ENCODE measurements around the gene ZNF385A. TPM values are rescaled to one million over a fixed set of nuclear protein-coding genes. Genes with fewer than 3 reads are reported as not detected.

ZNF385A gene
- polyA plus RNA-seq, 1 donor, result 4.7 TPM

DNA sequence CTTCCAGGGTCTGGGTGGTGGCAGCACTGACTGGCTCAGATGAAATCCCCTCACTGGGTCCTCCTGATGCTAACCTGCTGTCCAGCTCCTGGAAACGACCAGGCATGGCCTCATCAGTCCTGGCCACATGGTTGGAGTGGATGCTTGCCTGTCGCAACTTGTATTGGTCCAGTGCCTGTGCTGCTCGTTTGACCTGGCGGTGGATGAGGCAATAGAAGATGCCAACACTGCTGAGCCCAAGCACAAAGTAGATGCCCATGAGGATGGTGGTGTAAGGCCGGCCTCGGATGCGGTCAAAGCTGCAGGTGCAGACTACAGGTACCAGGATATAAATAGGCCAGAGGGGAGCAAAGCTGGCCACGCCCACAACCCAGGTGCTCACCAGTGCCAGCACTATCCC lies 21.5 kb downstream of the ZNF385A start:
- no CpG with 5 or more reads among the region's 8 CpGs for WGBS (ENCODE audit: insufficient coverage, low lambda C conversion rate)
- no peaks in the 10 kb centered on the region for H3K9me3 ChIP-seq (ENCODE audit: control insufficient read depth, low read depth, low read length)
- H3K4me1 ChIP-seq (ENCODE audit: control insufficient read depth, insufficient read depth, low read length), result peaks cover 15% of the 10 kb centered on the region
- H3K36me3 ChIP-seq (ENCODE audit: control insufficient read depth, insufficient read depth, low read length), result no peaks in the 10 kb centered on the region
- H3K4me3 ChIP-seq (ENCODE audit: low read length), result no peak overlapping the region
- no peak for DNase-seq
- no peak overlapping the region for H3K27ac ChIP-seq (ENCODE audit: low read length)
- no peaks in the 10 kb centered on the region for H3K27me3 ChIP-seq (ENCODE audit: control insufficient read depth, insufficient read depth, low read length)

DNA sequence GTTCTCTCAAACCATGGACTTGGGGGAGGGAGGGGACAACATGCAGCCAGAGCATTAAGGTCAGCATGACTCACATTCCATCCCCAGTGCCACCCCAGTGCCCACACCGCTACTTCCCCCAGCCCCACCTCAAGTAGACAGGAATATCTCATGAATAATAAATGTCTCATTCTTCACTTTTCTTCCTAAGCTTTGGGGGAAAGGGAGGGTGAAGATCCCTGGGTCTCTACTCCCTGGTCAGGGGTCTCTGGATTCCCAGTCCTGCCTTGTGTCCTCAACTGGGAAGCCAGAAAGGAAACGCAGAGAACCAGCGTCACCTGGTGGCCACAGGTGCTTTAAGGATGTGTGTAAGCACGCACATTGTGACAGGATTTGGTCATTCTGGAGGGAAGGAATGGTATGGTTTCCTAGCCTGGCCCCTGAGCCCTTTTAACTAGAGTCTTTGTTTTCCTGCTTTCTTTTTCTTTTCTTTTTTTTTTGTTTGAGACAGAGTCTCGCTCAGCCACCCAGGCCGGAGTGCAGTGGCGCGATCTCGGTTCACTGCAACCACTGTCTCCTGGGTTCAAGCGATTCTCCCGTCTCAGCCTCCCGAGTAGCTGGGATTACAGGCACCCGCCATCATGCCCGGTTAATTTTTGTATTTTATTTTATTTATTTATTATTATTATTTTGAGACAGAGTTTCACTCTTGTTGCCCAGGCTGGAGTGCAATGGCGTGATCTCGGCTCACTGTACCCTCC lies 23.6 kb downstream of the ZNF385A start:
- Histone ChIP-seq H3K4me3 (ENCODE audit: low read length) (no peak overlapping the region), H3K9me3 (ENCODE audit: control insufficient read depth, low read depth, low read length) (no peaks in the 10 kb centered on the region), H3K36me3 (ENCODE audit: control insufficient read depth, insufficient read depth, low read length) (no peaks in the 10 kb centered on the region), H3K4me1 (ENCODE audit: control insufficient read depth, insufficient read depth, low read length) (peaks cover 16% of the 10 kb centered on the region), H3K27ac (ENCODE audit: low read length) (no peak overlapping the region), H3K27me3 (ENCODE audit: control insufficient read depth, insufficient read depth, low read length) (no peaks in the 10 kb centered on the region)
- DNase-seq, result peak; percentile 68 to 72
- 71% methylated on average over 6 of the region's 16 CpGs for WGBS (ENCODE audit: insufficient coverage, low lambda C conversion rate)

DNA sequence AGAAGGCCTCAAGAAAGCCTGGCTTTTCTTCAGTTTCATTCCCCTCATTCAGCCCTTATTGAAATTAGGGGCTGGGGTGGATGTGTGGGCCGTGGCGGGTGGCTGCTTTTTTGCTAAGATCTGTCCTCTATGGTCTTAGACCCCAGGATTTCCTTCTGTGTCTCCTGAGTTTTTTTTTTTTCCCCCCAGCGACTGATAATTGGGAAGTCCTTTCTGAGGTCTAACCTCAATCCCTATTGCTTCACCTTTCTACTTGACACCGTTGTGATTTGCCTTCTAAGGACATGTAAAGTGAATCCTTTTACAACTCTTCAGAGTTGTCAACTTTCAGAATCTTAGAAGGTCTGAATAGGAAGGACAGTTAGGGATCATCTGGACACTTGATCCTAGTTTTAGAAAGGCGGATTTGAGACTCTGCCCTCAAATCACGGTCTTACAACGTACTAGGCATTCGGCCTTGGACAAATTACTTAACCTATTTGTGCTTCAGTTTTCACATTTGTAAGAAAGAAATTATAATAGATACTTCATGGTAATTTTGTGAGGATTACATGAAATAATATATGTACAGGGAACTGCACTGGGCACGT lies 24.7 kb downstream of the ZNF385A start:
- H3K4me1 ChIP-seq (ENCODE audit: control insufficient read depth, insufficient read depth, low read length), result peaks cover 16% of the 10 kb centered on the region
- peak overlapping the region; percentile 66 for H3K27ac ChIP-seq (ENCODE audit: low read length)
- H3K27me3 ChIP-seq (ENCODE audit: control insufficient read depth, insufficient read depth, low read length), result no peaks in the 10 kb centered on the region
- DNase-seq, result no peak
- peak overlapping the region; percentile 64 for H3K4me3 ChIP-seq (ENCODE audit: low read length)
- 72% methylated on average over 2 of the region's 9 CpGs for WGBS (ENCODE audit: insufficient coverage, low lambda C conversion rate)
- no peaks in the 10 kb centered on the region for H3K36me3 ChIP-seq (ENCODE audit: control insufficient read depth, insufficient read depth, low read length)
- H3K9me3 ChIP-seq (ENCODE audit: control insufficient read depth, low read depth, low read length), result no peaks in the 10 kb centered on the region

DNA sequence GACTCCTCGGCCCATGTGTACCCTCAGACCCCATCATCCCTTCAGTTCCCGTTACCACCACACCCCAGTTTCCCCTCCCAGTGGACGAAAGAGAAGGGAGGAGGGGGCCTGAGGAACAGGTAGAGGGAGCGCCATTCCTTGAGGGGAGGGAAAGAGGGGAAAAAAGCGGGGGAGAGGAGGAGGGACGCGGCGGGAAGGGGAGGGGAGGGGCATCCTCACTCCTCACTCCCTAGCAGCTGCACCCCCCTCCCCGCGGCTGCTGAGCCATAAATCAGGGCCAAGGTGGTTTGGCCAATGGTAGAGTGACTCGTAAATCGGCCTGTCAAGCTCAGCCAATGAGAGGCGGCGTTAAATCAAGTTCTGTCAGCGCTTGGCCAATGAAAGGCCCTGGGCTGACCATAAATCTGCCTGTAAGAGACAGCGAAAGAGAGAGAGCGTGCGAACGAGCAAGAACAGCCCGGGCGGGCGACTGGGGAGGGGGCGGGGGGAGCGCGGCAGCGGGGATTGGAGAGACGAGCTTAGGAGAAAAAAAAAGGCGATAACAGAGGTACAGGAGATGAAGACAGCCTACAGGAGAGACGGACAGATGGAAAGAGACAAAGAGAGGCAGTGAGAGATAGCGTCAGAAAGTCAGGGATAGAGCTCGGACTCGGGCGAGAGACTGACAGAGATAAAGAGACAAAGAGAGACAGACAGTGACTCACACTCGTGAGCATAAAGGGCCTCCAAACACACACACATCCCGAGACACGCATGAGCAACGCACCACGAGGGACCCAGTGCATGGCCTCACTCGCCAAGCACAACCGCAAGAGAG lies 25.4 kb downstream of the ZNF385A start:
- no peaks in the 10 kb centered on the region for H3K27me3 ChIP-seq (ENCODE audit: control insufficient read depth, insufficient read depth, low read length)
- no peaks in the 10 kb centered on the region for H3K9me3 ChIP-seq (ENCODE audit: control insufficient read depth, low read depth, low read length)
- peak overlapping the region; percentile 66 for H3K27ac ChIP-seq (ENCODE audit: low read length)
- peak overlapping the region; percentile 64 for H3K4me3 ChIP-seq (ENCODE audit: low read length)
- no peaks in the 10 kb centered on the region for H3K36me3 ChIP-seq (ENCODE audit: control insufficient read depth, insufficient read depth, low read length)
- peak; percentile 97 to 99 for DNase-seq
- WGBS (ENCODE audit: insufficient coverage, low lambda C conversion rate), result 0% methylated on average over 1 of the region's 40 CpGs
- peaks cover 16% of the 10 kb centered on the region for H3K4me1 ChIP-seq (ENCODE audit: control insufficient read depth, insufficient read depth, low read length)

DNA sequence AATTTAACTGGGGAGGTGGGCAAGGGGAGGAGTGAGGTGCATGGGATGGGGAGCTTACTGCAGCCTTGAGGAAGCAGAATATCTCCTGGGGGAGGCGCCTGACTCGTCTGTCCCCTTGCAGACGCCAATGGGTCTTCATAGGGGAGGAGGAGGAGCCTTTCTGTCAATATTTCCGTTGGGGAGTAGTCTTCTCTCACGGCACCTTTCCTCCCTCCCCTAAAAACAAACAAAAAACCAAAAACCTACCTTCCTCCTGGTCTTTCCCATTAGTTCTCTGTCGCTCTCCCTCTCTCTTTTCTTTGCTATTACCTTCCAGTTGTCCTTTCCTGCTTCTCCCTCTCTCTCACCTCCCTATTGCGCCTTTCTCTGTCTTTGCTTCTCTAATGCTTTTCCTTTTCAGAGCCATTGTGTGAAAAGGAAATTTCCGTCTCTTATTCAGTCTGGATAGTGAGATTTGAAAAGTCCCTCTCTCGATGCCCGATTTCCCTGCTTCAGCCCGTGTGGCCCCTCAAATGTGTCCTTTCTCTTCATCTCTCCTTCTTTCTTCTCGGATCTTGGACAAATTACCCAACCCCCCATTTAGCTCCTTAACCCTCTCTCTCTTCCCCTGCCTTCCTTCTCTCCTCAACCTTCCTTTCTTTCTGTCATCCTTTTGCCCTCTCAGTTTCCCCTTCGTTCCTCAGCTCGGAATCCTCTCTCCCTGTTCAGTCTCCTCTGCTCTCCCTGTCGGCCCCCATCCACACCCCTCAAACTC lies 26.2 kb downstream of the ZNF385A start:
- 14% methylated on average over 5 of the region's 15 CpGs for WGBS (ENCODE audit: insufficient coverage, low lambda C conversion rate)
- no peak for DNase-seq

DNA sequence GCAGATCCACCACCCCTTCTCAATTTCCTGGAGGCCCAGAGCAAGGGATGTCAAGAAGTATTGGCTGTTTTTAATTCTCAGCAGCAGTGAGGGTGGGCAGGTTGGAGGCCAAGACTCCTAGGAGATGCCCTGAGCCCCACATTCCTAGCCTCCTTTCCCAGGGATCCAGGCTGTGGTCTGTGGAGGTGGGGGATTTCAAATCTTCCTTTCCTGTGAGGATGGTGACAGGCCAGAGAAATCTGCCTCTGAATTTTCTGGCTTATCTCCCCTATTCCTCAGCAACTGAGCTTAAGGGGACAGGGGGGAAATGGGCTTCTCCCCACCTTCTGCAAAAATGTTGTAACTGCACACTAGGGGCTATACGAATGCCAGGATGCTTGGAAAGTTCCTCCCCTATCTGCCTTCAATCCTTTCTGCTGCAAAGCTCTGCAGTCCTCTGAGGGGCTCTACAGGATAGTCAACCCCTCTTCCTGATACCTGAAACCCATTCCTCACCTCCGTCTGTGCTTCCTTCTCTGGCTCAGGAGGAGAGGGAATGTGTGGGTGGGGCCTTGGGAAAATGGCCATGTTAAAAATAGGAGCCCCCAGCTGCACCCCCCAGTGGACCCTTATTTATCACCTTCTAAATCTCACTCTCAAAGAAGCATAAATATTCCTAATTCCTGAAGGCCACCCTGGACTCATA lies 26.9 kb downstream of the ZNF385A start:
- no peaks in the 10 kb centered on the region for H3K27me3 ChIP-seq (ENCODE audit: control insufficient read depth, insufficient read depth, low read length)
- peak overlapping the region; percentile 11 for H3K27ac ChIP-seq (ENCODE audit: low read length)
- H3K9me3 ChIP-seq (ENCODE audit: control insufficient read depth, low read depth, low read length), result no peaks in the 10 kb centered on the region
- WGBS (ENCODE audit: insufficient coverage, low lambda C conversion rate), result no CpG with 5 or more reads among the region's 2 CpGs
- DNase-seq, result no peak
- no peaks in the 10 kb centered on the region for H3K36me3 ChIP-seq (ENCODE audit: control insufficient read depth, insufficient read depth, low read length)
- H3K4me3 ChIP-seq (ENCODE audit: low read length), result no peak overlapping the region
- H3K4me1 ChIP-seq (ENCODE audit: control insufficient read depth, insufficient read depth, low read length), result peaks cover 17% of the 10 kb centered on the region

More for the DNA sequence above, 26.2 kb downstream of the ZNF385A start:
- H3K27me3 ChIP-seq (ENCODE audit: control insufficient read depth, insufficient read depth, low read length), result no peaks in the 10 kb centered on the region
- peak overlapping the region; percentile 64 for H3K4me3 ChIP-seq (ENCODE audit: low read length)
- H3K36me3 ChIP-seq (ENCODE audit: control insufficient read depth, insufficient read depth, low read length), result no peaks in the 10 kb centered on the region
- no peaks in the 10 kb centered on the region for H3K9me3 ChIP-seq (ENCODE audit: control insufficient read depth, low read depth, low read length)
- peaks cover 16% of the 10 kb centered on the region for H3K4me1 ChIP-seq (ENCODE audit: control insufficient read depth, insufficient read depth, low read length)
- H3K27ac ChIP-seq (ENCODE audit: low read length), result peak overlapping the region; percentile 66

DNA sequence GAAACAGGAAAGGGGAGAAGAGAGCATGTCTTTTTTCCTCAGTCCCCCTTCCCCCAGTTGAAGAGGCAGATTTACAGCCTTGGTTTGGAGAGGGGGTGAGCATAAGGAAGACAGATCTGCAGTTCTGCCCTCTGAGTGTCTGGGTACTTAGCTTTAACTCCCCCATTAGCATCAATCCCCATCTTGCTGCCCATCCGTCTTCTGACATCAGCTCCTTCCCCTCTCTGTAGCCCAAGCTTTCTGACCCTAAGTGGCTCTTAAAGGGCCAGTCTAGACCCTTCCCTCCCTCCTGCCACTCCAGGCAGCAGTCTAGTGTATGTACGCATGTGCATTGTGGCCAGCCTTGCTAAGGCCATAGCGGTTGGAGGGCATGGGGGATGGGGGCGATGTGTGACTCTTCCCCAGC lies 27.6 kb downstream of the ZNF385A start:
- peak overlapping the region; percentile 11 for H3K27ac ChIP-seq (ENCODE audit: low read length)
- no CpG with 5 or more reads among the region's 4 CpGs for WGBS (ENCODE audit: insufficient coverage, low lambda C conversion rate)
- no peaks in the 10 kb centered on the region for H3K27me3 ChIP-seq (ENCODE audit: control insufficient read depth, insufficient read depth, low read length)
- H3K36me3 ChIP-seq (ENCODE audit: control insufficient read depth, insufficient read depth, low read length), result peaks cover 3% of the 10 kb centered on the region
- H3K9me3 ChIP-seq (ENCODE audit: control insufficient read depth, low read depth, low read length), result no peaks in the 10 kb centered on the region
- H3K4me1 ChIP-seq (ENCODE audit: control insufficient read depth, insufficient read depth, low read length), result peaks cover 21% of the 10 kb centered on the region
- no peak overlapping the region for H3K4me3 ChIP-seq (ENCODE audit: low read length)
- DNase-seq, result no peak

DNA sequence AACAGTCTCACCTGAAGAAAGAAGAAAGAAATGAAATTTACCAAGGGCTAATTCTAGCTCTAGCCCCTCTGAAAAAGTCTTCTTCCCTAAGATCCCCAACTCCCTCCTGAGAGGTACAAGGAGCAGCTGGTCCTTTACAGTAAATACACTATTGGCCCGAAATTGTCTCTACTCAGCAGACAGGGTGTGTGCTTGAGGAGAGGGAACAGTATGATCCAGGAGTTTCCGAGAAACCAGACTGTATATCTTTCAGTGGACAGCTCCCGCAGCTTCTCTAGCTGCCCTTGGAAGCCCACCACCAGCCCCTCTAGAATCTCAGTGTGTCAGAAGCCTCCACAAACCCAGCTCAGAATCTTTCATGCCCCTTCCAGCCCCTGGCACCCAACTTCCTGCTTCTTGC lies 28.3 kb downstream of the ZNF385A start:
- Histone ChIP-seq H3K4me3 (ENCODE audit: low read length) (no peak overlapping the region), H3K9me3 (ENCODE audit: control insufficient read depth, low read depth, low read length) (no peaks in the 10 kb centered on the region), H3K36me3 (ENCODE audit: control insufficient read depth, insufficient read depth, low read length) (peaks cover 7% of the 10 kb centered on the region), H3K4me1 (ENCODE audit: control insufficient read depth, insufficient read depth, low read length) (peaks cover 21% of the 10 kb centered on the region), H3K27ac (ENCODE audit: low read length) (no peak overlapping the region), H3K27me3 (ENCODE audit: control insufficient read depth, insufficient read depth, low read length) (no peaks in the 10 kb centered on the region)
- no CpG with 5 or more reads among the region's 3 CpGs for WGBS (ENCODE audit: insufficient coverage, low lambda C conversion rate)
- no peak for DNase-seq

DNA sequence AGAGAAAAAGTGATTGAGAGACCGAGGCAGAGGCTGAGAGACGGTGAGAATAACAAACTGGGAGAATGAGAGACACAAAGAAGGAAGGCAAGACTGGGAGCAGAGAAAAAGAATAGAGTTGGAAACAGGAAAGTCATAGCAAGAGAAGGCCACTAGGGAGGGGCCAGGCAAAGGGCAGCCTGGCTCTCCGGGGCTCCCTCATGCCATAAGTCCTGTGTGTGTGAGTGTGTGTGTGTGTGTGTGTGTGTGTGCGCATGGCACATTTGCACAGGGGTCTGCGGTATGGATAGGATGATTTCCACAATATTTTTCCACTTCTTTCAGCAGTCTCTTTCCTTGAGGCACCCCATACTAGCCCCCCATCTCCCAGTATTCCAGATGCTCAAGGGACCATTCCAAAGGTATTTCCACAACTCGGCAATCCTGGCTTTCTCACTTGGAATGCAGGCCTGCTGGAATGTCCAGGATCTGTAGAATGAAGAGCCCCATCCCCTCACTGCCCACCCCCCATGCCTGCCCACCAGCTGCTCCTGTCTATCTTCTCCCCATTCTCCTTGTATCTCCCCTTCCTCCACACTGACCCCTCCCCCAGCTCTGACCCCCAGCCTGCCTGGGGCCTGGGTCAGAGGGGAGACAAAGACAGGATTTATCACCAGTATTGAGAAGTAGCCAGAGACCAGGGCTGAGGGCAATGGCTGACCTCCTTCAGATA lies 29.3 kb downstream of the ZNF385A start:
- Histone ChIP-seq H3K27me3 (ENCODE audit: control insufficient read depth, insufficient read depth, low read length) (no peaks in the 10 kb centered on the region), H3K36me3 (ENCODE audit: control insufficient read depth, insufficient read depth, low read length) (peaks cover 17% of the 10 kb centered on the region), H3K4me3 (ENCODE audit: low read length) (no peak overlapping the region), H3K27ac (ENCODE audit: low read length) (no peak overlapping the region), H3K9me3 (ENCODE audit: control insufficient read depth, low read depth, low read length) (no peaks in the 10 kb centered on the region), H3K4me1 (ENCODE audit: control insufficient read depth, insufficient read depth, low read length) (peaks cover 16% of the 10 kb centered on the region)
- 100% methylated on average over 1 of the region's 6 CpGs for WGBS (ENCODE audit: insufficient coverage, low lambda C conversion rate)
- DNase-seq, result no peak
